Adrenal gland (tissue), 5 donors: ENCODE results near the gene ERBIN.

ENCODE experiments used
- CTCF ChIP-seq, 6 experiments: fragments of 450-650 bp in 4 of 6; fragments of 200-600 bp in 2 of 6; sonication (generic) in 1 of 6; IDR thresholded peaks; 1 replicate in 5 of 6; 2 replicates in 1 of 6; pipeline versions ENCODE4 v1.5.1 to v1.8.0; 2016 to 2021; ENCODE audit warnings: antibody characterized with exemption in 6 of 6, mild to moderate bottlenecking in 2 of 6, moderate library complexity in 1 of 6
- POLR2A ChIP-seq, 2 donors: fragments of 450-650 bp; IDR thresholded peaks; one replicate each; pipeline ENCODE4 v1.6.1; 2017; ENCODE audit warnings: antibody characterized with exemption in 2 of 2, mild to moderate bottlenecking in 2 of 2, moderate library complexity in 1 of 2
- donor health status: DM: no; HTN: no; CAD: no.

DNA sequence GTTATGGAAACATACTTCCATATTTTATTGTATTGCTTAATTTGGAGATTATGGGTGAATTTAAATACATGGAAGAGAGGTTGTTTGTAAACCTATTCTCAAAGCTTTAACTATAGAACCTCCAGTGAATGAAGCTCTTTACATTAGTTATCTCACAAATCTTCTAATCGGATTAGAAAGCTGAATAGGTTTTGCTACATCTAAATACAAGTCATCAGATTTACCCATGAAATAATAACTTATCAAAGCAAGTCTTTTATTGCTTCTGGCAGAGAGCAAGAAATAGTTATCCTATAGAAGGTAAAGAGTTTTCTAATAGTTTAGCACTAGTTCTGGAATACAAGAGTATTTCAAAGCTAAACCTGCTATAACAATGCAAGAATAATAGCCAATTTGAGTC, 113.3 kb downstream of the ERBIN start:
- no peak for TF ChIP-seq POLR2A (IDR thresholded peaks at IDR 0.05)
- TF ChIP-seq CTCF (IDR thresholded peaks at IDR 0.05): no peak
